GM19397 (cell line): Measurements from ENCODE around the gene PPHLN1.

Source experiments
- ATAC-seq: cut with Tn5 transposase; IDR thresholded peaks from one replicate; pipeline ENCODE4 v1.9.1; 2021; ENCODE audit warnings: mild to moderate bottlenecking, moderate library complexity; ENCODE audit not compliant: unreplicated experiment

PPHLN1 gene

GRCh38 chr12:42475106-42475505 lies 149.1 kb downstream of the PPHLN1 start:
- ATAC-seq, result no peak

GRCh38 chr12:42477941-42478340 lies 152.0 kb downstream of the PPHLN1 start:
- ATAC-seq, result no peak

GRCh38 chr12:42481368-42481767 lies 155.4 kb downstream of the PPHLN1 start:
- ATAC-seq, result no peak

- no peak for ATAC-seq
Observed at GRCh38 chr12:42482041-42482747, 156.2 kb downstream of the PPHLN1 start.

GRCh38 chr12:42482748-42483520 lies 157.0 kb downstream of the PPHLN1 start:
- peak; percentile 81 for ATAC-seq

- ATAC-seq, result peak; percentile 25
Observed at GRCh38 chr12:42483521-42483790, 157.5 kb downstream of the PPHLN1 start.

- ATAC-seq, result no peak
Observed at GRCh38 chr12:42484996-42485395, 159.0 kb downstream of the PPHLN1 start.

- no peak for ATAC-seq
Observed at GRCh38 chr12:42485823-42486222, 159.9 kb downstream of the PPHLN1 start.

GRCh38 chr12:42486407-42486806 lies 160.4 kb downstream of the PPHLN1 start:
- no peak for ATAC-seq

- ATAC-seq, result no peak
Observed at GRCh38 chr12:42490261-42490842, 164.4 kb downstream of the PPHLN1 start.
